GM18507 (cell line): ENCODE results near the gene SPINK13.
"Not testable (repeated sequence)": the region's sequence is repeated elsewhere in the genome, so short reads cannot be mapped to it uniquely, and the experiment has no call there.

Source experiments
- DNase-seq: peaks from one replicate; pipeline ENCODE4 v3.0.0; 2011; ENCODE audit warnings: low read depth; ENCODE audit not compliant: insufficient read length; ENCODE audit errors: extremely low spot score
- FAIRE-seq: peaks from 2 replicates; lab custom pipeline; 2011; peaks lifted over from hg19 to GRCh38; lab: Jason Lieb, UNC

Gene SPINK13

DNA sequence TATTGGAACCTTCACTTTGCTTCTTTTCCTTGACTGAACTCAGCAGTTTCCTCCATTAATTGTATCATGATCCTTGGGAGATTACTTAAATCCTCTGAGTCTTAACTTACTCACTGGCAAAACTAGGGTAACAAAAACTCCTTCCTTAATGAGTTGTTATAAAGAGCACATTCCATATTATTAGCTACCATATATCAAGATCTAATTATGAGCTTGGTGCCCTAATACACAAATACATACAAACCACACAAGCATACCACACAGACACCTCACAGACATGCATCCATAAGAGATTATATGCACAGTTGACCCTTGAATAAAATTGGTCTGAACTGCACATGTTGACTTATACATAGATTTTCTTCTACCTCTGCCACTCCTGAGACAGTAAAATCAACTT lies 41.2 kb downstream of the SPINK13 start:
- DNase-seq (no peak), FAIRE-seq (no peak)

DNA sequence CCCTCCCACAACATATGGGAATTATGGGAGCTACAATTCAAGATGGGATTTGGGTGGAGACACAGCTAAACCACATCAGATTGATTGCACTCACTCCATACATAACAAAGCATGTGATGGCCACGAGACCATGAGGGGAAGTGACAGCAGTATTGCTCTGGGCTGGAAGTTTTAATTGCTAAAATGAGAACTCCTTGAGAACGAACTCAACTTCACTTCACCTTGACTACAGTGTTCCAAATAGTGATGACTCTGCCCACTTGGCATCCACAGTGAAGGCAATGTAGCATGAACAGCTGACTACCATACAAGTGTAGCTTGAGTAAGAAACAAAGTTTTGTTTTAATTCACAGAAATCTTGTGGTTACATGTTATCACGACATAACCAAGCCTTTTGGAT lies 42.9 kb downstream of the SPINK13 start:
- FAIRE-seq (no peak), DNase-seq (no peak)

DNA sequence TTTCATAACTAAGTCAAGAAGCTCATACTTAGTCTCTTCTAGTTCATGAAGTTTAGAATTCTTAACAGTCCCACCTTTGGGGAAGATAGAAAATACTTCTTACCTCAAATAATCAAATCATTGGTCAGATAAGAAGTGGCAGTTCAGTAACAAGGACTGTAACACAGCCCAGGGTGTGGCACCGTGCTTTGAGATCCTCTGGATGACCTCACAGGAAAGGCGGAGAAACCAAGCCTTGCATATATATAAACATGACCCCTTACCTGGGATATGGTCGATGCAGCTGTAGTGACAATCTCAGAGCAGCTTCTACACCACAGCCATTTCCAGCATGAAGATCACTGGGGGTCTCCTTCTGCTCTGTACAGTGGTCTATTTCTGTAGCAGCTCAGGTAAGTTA lies 43.6 kb downstream of the SPINK13 start, which contains the start of gene SPINK7:
Gene SPINK7 (plus strand): TSS at position 271 of the 400 bp plus-strand sequence. CDS start 61 bp downstream, at position 332.
- DNase-seq (no peak), FAIRE-seq (no peak)

DNA sequence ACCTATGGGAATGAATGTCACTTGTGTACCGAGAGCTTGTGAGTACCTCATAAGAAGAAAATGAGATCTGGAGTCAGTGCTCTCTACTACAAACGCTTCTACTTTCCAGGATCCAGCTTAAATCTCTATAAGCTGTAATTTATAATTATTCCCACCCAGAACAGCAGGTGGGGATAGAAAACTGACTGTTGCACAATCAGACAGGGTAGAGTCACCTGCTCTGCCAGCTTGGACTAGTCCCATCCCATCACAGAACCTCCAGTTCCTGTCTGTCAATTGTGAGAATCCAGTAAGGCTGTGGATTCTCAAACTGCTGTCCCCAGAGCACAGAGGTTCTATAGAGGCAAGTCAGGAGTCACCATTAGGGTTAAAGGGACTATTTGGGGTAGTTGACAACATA lies 45.6 kb downstream of the SPINK13 start:
- no peak for FAIRE-seq
- no peak for DNase-seq

DNA sequence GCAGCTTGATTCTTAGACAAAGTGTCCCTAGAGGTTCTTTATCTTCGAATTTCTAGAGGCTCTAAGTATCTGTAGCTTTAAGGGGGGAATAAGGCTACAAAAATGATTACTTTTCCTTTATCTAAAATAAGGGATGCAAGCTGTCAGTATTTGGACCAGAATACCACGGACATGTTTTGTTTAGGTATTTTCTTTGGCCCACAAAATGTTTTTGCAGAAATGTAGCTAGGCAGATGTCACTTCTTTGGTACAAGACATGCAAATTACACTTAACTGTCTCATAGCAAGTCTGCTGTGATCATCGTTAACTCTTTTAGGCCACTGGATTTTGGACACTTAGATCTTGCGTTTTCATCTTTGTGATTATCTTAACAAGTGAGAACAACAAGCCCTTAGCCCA lies 46.1 kb downstream of the SPINK13 start:
- FAIRE-seq, result no peak

DNA sequence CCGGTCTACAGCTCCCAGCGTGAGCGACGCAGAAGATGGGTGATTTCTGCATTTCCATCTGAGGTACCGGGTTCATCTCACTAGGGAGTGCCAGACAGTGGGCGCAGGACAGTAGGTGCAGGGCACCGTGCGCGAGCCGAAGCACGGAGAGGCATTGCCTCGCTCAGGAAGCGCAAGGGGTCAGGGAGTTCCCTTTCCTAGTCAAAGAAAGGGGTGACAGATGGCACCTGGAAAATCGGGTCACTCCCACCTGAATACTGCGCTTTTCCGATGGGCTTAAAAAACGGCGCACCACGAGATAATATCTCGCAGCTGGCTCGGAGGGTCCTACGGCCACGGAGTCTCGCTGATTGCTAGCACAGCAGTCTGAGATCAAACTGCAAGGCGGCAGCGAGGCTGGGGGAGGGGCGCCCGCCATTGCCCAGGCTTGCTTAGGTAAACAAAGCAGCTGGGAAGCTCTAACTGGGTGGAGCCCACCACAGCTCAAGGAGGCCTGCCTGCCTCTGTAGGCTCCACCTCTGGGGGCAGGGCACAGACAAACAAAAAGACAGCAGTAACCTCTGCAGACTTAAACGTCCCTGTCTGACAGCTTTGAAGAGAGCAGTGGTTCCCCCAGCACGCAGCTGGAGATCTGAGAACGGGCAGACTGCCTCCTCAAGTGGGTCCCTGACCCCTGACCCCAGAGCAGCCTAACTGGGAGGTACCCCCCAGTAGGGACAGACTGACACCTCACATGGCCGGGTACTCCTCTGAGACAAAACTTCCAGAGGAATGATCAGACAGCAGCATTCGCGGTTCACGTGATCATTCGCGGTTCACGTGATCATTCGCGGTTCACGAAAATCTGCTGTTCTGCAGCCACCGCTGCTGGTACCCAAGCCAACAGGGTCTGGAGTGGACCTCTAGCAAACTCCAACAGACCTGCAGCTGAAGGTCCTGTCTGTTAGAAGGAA lies 51.7 kb downstream of the SPINK13 start:
- DNase-seq, FAIRE-seq: not testable (repeated sequence)

More for the DNA sequence above, 46.1 kb downstream of the SPINK13 start:
- DNase-seq, result no peak

DNA sequence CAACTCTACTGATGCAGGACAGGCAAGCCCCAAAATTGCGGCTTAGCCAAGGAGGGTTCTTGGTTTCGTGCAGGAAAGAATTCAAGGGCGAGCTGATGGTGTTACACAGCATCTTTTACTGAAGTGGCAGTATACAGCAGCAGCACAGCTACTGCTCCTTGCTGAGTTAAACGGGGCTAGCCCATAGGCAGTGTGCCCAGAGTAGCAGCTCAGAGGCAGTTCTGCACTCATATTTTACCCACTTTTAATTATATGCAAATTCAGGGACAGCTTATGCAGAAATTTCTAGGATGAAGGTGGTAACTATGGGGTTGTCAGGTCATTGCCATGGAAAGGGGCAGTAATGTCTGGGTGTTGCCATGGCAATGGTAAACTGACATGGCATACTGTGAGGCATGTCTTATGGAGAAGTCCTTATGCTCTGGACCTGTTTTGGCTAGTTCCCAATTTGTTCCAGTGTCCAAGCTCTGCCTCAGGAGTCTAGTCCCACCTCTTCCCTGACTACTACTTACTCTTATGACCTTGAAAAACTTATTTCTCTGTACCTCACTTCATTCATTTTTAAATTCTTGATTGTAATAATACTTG lies 64.8 kb downstream of the SPINK13 start:
- no peak for FAIRE-seq

DNA sequence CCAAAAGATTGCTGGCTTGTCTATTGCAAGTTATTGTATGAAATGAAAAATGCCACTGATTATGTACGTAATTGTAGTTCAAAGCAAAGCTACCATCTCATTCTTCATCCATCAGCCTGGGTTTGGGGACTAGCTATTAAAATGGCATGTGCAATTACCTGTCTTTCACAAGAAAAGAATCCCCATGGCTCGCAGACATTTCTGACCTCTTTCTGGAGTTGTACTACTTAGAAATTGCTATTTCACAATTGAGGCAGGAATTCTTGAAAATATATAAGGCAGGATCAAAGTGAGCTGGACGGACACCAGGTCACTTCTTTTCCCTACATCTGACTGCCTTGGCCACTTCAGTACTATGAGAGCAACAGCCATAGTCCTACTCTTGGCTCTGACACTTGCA lies 66.7 kb downstream of the SPINK13 start, which contains the start of gene SPINK9:
Gene SPINK9 (plus strand): TSS at position 301 of the 400 bp plus-strand sequence. CDS start 55 bp downstream, at position 356.
- FAIRE-seq (no peak), DNase-seq (no peak)

More for the DNA sequence above, 64.8 kb downstream of the SPINK13 start:
- no peak for DNase-seq
